ENCODE results near the gene B4GALT3.

B4GALT3 gene

GRCh38 chr1:161193561-161194235 is 16.4 kb upstream of the B4GALT3 start:
- H3K27me3 ChIP-seq (ENCODE audit: control insufficient read depth, insufficient read depth, low read length): no peaks in the 10 kb centered on the region
- H3K36me3 ChIP-seq (ENCODE audit: insufficient read depth, low read length): no peaks in the 10 kb centered on the region
- H3K4me1 ChIP-seq (ENCODE audit: control insufficient read depth, insufficient read depth, low read length): peaks cover 31% of the 10 kb centered on the region
- H3K9me3 ChIP-seq (replicated peaks; ENCODE audit: low read length): no peaks in the 10 kb centered on the region
- H3K9ac ChIP-seq (ENCODE audit: low read depth, low read length): no peak overlapping the region
- H3K4me3 ChIP-seq (ENCODE audit: low read length): no peak overlapping the region
- peak overlapping the region; percentile 16 for H3K4me2 ChIP-seq (ENCODE audit: low read length)

- Histone ChIP-seq H3K4me1 (ENCODE audit: control insufficient read depth, insufficient read depth, low read length) (peaks cover 22% of the 10 kb centered on the region), H3K36me3 (ENCODE audit: insufficient read depth, low read length) (no peaks in the 10 kb centered on the region), H3K9ac (ENCODE audit: low read depth, low read length) (no peak overlapping the region)
Observed at GRCh38 chr1:161192476-161193465, 15.5 kb upstream of the B4GALT3 start.

GRCh38 chr1:161191971-161192370 is 14.7 kb upstream of the B4GALT3 start:
- Histone ChIP-seq H3K4me1 (ENCODE audit: control insufficient read depth, insufficient read depth, low read length) (peaks cover 14% of the 10 kb centered on the region), H3K9ac (ENCODE audit: low read depth, low read length) (no peak overlapping the region), H3K4me3 (ENCODE audit: low read length) (no peak overlapping the region), H3K27me3 (ENCODE audit: control insufficient read depth, insufficient read depth, low read length) (no peaks in the 10 kb centered on the region), H3K9me3 (replicated peaks; ENCODE audit: low read length) (no peaks in the 10 kb centered on the region), H3K4me2 (ENCODE audit: low read length) (no peak overlapping the region), H3K36me3 (ENCODE audit: insufficient read depth, low read length) (no peaks in the 10 kb centered on the region)

More at GRCh38 chr1:161192476-161193465, 15.5 kb upstream of the B4GALT3 start:
- Histone ChIP-seq H3K4me2 (ENCODE audit: low read length) (no peak overlapping the region), H3K9me3 (replicated peaks; ENCODE audit: low read length) (no peaks in the 10 kb centered on the region), H3K4me3 (ENCODE audit: low read length) (no peak overlapping the region), H3K27me3 (ENCODE audit: control insufficient read depth, insufficient read depth, low read length) (no peaks in the 10 kb centered on the region)

DNA sequence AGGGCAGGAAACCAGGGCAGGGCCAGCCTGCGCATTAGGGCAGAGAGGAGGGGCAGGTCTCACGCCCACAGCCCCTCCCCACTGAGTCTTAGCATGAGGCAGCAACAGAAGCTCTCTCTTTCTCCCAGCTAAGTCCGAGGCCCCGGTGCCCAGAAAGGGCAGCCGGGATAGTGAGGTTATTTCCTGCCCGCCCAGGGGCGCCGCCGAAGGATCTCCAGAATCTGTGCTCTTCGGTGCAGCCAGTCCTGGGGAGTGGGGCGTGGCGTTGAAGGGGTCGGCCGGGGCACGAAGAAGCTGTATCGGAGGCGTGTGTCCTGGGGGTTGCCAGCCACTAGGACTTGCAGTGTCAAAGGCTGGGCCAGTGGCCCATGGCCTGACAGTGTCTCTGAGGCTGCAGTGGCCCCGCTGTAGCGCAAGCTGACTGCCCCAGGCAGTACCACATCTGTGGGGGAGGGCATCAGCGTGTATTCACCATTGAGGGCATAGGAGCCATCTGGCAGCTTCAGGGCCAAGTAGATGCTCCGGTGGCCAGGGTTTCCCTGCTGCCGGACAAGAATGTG is 13.7 kb upstream of the B4GALT3 start:
- H3K4me1 ChIP-seq (ENCODE audit: control insufficient read depth, insufficient read depth, low read length): peaks cover 14% of the 10 kb centered on the region
- H3K27me3 ChIP-seq (ENCODE audit: control insufficient read depth, insufficient read depth, low read length): no peaks in the 10 kb centered on the region
- no peaks in the 10 kb centered on the region for H3K36me3 ChIP-seq (ENCODE audit: insufficient read depth, low read length)
- no peak overlapping the region for H3K4me3 ChIP-seq (ENCODE audit: low read length)
- no peak overlapping the region for H3K9ac ChIP-seq (ENCODE audit: low read depth, low read length)
- H3K9me3 ChIP-seq (replicated peaks; ENCODE audit: low read length): no peaks in the 10 kb centered on the region
- H3K4me2 ChIP-seq (ENCODE audit: low read length): no peak overlapping the region

GRCh38 chr1:161189036-161189435 is 11.7 kb upstream of the B4GALT3 start:
- no peak overlapping the region for H3K4me2 ChIP-seq (ENCODE audit: low read length)
- no peak overlapping the region for H3K9ac ChIP-seq (ENCODE audit: low read depth, low read length)
- no peaks in the 10 kb centered on the region for H3K27me3 ChIP-seq (ENCODE audit: control insufficient read depth, insufficient read depth, low read length)
- no peaks in the 10 kb centered on the region for H3K36me3 ChIP-seq (ENCODE audit: insufficient read depth, low read length)
- peaks cover 23% of the 10 kb centered on the region for H3K4me1 ChIP-seq (ENCODE audit: control insufficient read depth, insufficient read depth, low read length)
- no peaks in the 10 kb centered on the region for H3K9me3 ChIP-seq (replicated peaks; ENCODE audit: low read length)
- H3K4me3 ChIP-seq (ENCODE audit: low read length): no peak overlapping the region

DNA sequence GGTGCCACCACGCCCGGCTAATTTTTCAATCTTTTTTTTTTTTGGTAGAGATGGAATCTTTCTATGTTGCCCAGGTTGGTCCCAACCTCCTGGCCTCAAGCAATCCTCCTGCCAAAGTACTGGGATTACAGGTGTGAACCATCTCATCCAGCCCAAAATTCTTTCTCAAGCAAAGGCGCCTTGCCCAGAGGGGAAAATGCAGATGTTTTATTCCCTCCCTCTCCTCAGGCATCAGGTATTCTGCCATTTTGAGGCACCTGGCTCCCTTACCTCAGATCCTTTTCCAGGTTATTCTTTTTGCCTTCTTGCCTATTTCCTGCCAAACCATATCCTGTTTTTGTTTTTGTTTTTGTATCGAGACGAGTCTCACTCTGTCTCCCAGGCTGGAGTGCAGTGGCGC is 11.1 kb upstream of the B4GALT3 start:
- Histone ChIP-seq H3K4me1 (ENCODE audit: control insufficient read depth, insufficient read depth, low read length) (peaks cover 19% of the 10 kb centered on the region), H3K4me2 (ENCODE audit: low read length) (no peak overlapping the region), H3K9me3 (replicated peaks; ENCODE audit: low read length) (no peaks in the 10 kb centered on the region), H3K9ac (ENCODE audit: low read depth, low read length) (no peak overlapping the region), H3K36me3 (ENCODE audit: insufficient read depth, low read length) (no peaks in the 10 kb centered on the region), H3K27me3 (ENCODE audit: control insufficient read depth, insufficient read depth, low read length) (no peaks in the 10 kb centered on the region), H3K4me3 (ENCODE audit: low read length) (no peak overlapping the region)

DNA sequence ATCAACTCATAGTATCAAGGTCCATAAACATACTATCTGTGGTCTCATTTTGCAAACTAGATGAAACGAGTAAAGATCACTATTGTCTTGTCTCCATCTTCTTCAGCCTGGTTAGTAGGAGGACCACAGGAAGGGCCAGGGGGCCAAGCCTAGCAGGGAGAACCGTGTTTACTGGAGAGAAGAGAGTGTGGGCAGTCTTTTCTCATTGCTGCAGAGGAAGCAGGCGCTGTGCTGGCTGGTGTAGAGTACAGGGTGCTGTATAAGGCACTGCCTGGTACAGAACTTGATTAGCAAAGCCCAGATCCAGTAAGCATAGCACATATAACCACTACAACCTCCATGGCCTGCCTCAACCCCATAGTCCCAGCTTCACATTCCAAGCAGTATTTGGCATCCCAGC is 10.0 kb upstream of the B4GALT3 start:
- Histone ChIP-seq H3K9me3 (replicated peaks; ENCODE audit: low read length) (no peaks in the 10 kb centered on the region), H3K36me3 (ENCODE audit: insufficient read depth, low read length) (no peaks in the 10 kb centered on the region), H3K4me3 (ENCODE audit: low read length) (no peak overlapping the region), H3K4me2 (ENCODE audit: low read length) (no peak overlapping the region), H3K4me1 (ENCODE audit: control insufficient read depth, insufficient read depth, low read length) (peaks cover 24% of the 10 kb centered on the region), H3K9ac (ENCODE audit: low read depth, low read length) (no peak overlapping the region), H3K27me3 (ENCODE audit: control insufficient read depth, insufficient read depth, low read length) (no peaks in the 10 kb centered on the region)

- H3K27me3 ChIP-seq (ENCODE audit: control insufficient read depth, insufficient read depth, low read length): no peaks in the 10 kb centered on the region
- no peaks in the 10 kb centered on the region for H3K36me3 ChIP-seq (ENCODE audit: insufficient read depth, low read length)
- H3K9ac ChIP-seq (ENCODE audit: low read depth, low read length): peak overlapping the region; percentile 27
- H3K4me3 ChIP-seq (ENCODE audit: low read length): peak overlapping the region; percentile 16
- peaks cover 29% of the 10 kb centered on the region for H3K4me1 ChIP-seq (ENCODE audit: control insufficient read depth, insufficient read depth, low read length)
- H3K4me2 ChIP-seq (ENCODE audit: low read length): peak overlapping the region; percentile 53
- H3K9me3 ChIP-seq (replicated peaks; ENCODE audit: low read length): no peaks in the 10 kb centered on the region
Observed at GRCh38 chr1:161185732-161186311, 8.5 kb upstream of the B4GALT3 start.

GRCh38 chr1:161185282-161185682 is 8.0 kb upstream of the B4GALT3 start:
- Histone ChIP-seq H3K9me3 (replicated peaks; ENCODE audit: low read length) (no peaks in the 10 kb centered on the region), H3K4me1 (ENCODE audit: control insufficient read depth, insufficient read depth, low read length) (peaks cover 29% of the 10 kb centered on the region), H3K4me3 (ENCODE audit: low read length) (no peak overlapping the region), H3K4me2 (ENCODE audit: low read length) (peak overlapping the region; percentile 53), H3K36me3 (ENCODE audit: insufficient read depth, low read length) (no peaks in the 10 kb centered on the region), H3K27me3 (ENCODE audit: control insufficient read depth, insufficient read depth, low read length) (no peaks in the 10 kb centered on the region), H3K9ac (ENCODE audit: low read depth, low read length) (peak overlapping the region; percentile 27)

GRCh38 chr1:161182214-161182613 is 4.9 kb upstream of the B4GALT3 start:
- Histone ChIP-seq H3K9ac (ENCODE audit: low read depth, low read length) (peak overlapping the region; percentile 50), H3K4me3 (ENCODE audit: low read length) (no peak overlapping the region), H3K36me3 (ENCODE audit: insufficient read depth, low read length) (no peaks in the 10 kb centered on the region), H3K4me2 (ENCODE audit: low read length) (peak overlapping the region; percentile 52), H3K9me3 (replicated peaks; ENCODE audit: low read length) (no peaks in the 10 kb centered on the region), H3K27me3 (ENCODE audit: control insufficient read depth, insufficient read depth, low read length) (no peaks in the 10 kb centered on the region), H3K4me1 (ENCODE audit: control insufficient read depth, insufficient read depth, low read length) (peaks cover 35% of the 10 kb centered on the region)

DNA sequence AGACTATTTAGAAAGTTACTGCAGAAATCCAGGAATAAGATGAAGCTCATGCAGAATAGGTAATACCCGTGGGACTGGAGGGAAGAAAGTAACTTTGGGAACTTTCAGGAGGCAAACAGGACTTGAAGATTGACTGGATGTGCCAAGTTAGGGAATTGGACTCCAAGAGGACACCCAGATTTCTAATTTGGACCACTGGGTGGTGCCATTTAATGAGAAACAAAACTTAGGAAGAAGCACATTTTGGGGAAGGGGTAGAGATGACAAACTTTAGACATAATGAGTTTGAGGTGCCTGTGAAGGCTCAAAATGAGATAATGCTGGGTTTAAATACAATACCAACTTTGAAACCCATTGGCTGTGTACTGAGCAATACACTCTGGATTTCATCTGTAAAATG is 3.3 kb upstream of the B4GALT3 start:
- H3K9me3 ChIP-seq (replicated peaks; ENCODE audit: low read length): no peaks in the 10 kb centered on the region
- H3K4me3 ChIP-seq (ENCODE audit: low read length): no peak overlapping the region
- no peak overlapping the region for H3K4me2 ChIP-seq (ENCODE audit: low read length)
- no peaks in the 10 kb centered on the region for H3K27me3 ChIP-seq (ENCODE audit: control insufficient read depth, insufficient read depth, low read length)
- no peak overlapping the region for H3K9ac ChIP-seq (ENCODE audit: low read depth, low read length)
- peaks cover under 1% of the 10 kb centered on the region for H3K36me3 ChIP-seq (ENCODE audit: insufficient read depth, low read length)
- peaks cover 37% of the 10 kb centered on the region for H3K4me1 ChIP-seq (ENCODE audit: control insufficient read depth, insufficient read depth, low read length)
